ENCODE measurements around the gene HDAC7.

Gene HDAC7

GRCh38 chr12:47776471-47777143, 43.1 kb downstream of the HDAC7 start:
- peak; percentile 47 for DNase-seq

- peak; percentile 50 for DNase-seq
These were observed 44.4 kb downstream of the HDAC7 start for GRCh38 chr12:47775100-47775911.

GRCh38 chr12:47774663-47775062, 45.0 kb downstream of the HDAC7 start:
- DNase-seq = no peak

GRCh38 chr12:47773858-47774580, 45.7 kb downstream of the HDAC7 start:
- no peak for DNase-seq

- peak; percentile 63 for DNase-seq
These were observed 46.4 kb downstream of the HDAC7 start, which contains the start of gene SLC48A1 for GRCh38 chr12:47773062-47773857. SLC48A1 (plus strand) TSS chr12:47773238; CDS start chr12:47773305, 67 bp downstream.

GRCh38 chr12:47772738-47773061, 47.0 kb downstream of the HDAC7 start:
- DNase-seq = no peak

GRCh38 chr12:47772094-47772660, 47.5 kb downstream of the HDAC7 start:
- no peak for DNase-seq

- no peak for DNase-seq
These were observed 48.4 kb downstream of the HDAC7 start for GRCh38 chr12:47771304-47771703.

- no peak for DNase-seq
These were observed 49.5 kb downstream of the HDAC7 start for GRCh38 chr12:47770086-47770726.

GRCh38 chr12:47769234-47770085, 50.2 kb downstream of the HDAC7 start:
- DNase-seq = no peak

- DNase-seq = peak; percentile 74
These were observed 51.3 kb downstream of the HDAC7 start for GRCh38 chr12:47768323-47768811.

GRCh38 chr12:47767216-47767724, 52.4 kb downstream of the HDAC7 start:
- DNase-seq = no peak

- DNase-seq = no peak
These were observed 53.0 kb downstream of the HDAC7 start for GRCh38 chr12:47766502-47767215.

GRCh38 chr12:47763481-47764346, 56.0 kb downstream of the HDAC7 start:
- peak; percentile 25 for DNase-seq

GRCh38 chr12:47762850-47763465, 56.7 kb downstream of the HDAC7 start:
- no peak for DNase-seq

- peak; percentile 86 for DNase-seq
These were observed 60.6 kb downstream of the HDAC7 start, which contains the start of gene RAPGEF3 for GRCh38 chr12:47758834-47759690. RAPGEF3 (minus strand) TSS chr12:47758880; CDS start chr12:47758556, 324 bp downstream.

- no peak for DNase-seq
These were observed 61.2 kb downstream of the HDAC7 start for GRCh38 chr12:47758584-47758833.
